HG02571 (cell line): Measurements from ENCODE around the gene UBAC1.
"Not testable (repeated sequence)": the region's sequence is repeated elsewhere in the genome, so short reads cannot be mapped to it uniquely, and the experiment has no call there.

Experiments
- ATAC-seq: cut with Tn5 transposase; IDR thresholded peaks from one replicate; pipeline ENCODE4 v1.9.1; 2021; ENCODE audit warnings: mild to moderate bottlenecking, moderate library complexity; ENCODE audit not compliant: unreplicated experiment

The UBAC1 gene

DNA sequence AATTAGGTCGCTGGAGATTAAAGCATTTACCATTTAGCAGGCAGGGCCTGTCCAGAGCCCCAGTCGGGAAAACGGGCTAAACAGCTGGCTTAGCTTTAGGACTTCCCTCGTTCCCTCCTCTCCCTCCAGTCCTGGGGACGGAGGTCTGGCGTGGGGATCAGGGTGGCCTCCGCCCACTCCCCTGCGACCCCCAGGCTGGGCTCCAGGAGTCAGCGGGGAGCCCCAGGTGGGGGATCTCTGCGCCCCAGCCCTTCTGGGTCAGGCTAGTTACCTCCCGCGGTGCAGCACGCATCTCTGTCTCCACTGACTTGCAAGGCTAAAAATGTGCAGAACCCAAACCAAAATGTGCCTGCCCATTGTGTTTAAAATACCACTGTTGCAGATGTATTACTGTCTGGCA lies 37.7 kb downstream of the UBAC1 start:
- ATAC-seq = no peak

DNA sequence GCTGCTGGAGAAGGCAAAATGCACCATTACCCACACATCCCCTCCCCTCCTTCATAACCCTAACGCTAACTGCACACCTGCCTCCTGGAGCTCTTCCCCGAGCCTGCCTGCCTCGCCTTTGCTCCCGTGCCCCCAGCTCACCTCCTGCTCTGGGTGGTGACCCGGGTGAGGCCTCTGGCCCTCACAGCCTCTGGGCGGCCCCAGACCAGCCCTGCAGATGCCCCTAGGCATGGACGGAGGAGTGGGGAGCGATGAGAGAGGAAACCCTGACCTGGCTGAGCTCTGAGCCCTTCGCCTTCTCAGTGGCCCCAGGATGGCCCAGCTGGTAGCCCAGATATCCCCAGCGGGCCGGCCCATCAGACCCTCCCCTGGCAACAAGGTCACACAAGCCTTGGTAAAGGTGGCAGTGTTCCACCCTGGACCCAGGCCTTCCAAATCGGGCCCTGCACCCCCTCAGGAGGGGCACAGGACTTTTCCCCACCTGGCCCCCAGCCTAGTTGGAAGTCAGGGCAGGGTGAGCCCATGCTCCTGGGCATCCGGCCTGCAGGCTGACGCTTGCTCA lies 39.3 kb downstream of the UBAC1 start:
- ATAC-seq = no peak

DNA sequence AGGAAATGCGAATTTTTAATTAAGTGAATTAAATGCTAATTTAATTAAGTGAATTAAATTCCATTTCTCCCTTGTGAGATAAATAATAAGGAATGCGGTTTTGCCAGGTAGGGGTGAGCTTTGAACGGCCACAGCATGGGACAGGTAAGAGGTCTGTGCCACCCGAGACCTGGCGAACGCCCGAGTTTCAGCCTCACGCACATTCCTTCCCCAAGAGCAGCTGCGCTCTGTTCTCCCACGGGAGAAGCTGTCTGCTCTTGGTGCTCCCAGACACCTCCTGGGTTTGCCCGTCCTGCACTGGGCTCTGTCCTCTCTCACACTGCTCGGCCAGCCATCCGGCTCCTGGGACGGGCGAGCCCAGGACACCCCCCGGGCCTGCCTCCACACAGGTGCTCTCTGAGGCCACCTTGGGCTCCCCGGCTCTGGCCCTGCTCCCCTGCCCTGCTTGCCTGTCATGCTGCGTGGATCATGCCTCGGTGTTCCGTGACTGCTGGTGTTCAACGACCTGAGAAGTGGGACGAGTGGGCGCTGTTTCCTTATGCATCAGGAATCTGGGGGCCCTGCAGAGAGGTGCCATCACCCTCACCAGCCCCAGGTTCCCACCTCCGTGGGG lies 40.1 kb downstream of the UBAC1 start:
- ATAC-seq = no peak

DNA sequence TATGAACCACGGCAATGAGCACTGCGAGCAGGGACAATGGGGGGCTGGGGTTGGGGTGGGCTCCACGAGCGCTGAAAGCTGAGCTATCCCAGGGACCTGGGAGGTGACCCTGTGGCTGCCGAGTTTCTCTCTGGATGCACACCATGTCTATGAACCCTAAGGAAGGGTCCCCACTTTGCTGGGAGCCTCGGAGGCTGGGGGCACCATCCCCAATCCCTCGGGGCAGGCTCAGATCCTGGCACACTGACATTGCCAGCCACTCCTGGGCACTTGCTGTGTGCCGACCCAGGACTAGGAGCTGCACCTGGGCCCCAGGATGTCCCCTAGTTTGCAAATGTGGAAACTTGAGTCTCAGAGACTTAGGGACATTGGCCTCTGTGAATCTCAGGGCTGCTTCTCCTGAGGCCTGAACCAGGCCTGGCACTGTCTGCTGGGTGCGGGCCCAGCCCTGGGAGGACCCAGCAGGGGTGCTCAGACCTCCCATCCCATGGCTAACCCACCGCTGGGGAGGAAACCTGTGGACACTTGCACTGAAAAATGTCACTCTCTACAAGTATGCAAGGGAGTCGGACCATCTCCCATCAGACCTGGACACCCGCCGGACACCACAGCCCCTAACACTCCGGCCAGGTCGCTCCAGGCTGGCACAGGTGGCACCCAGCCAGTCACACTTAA lies 40.8 kb downstream of the UBAC1 start:
- no peak for ATAC-seq

DNA sequence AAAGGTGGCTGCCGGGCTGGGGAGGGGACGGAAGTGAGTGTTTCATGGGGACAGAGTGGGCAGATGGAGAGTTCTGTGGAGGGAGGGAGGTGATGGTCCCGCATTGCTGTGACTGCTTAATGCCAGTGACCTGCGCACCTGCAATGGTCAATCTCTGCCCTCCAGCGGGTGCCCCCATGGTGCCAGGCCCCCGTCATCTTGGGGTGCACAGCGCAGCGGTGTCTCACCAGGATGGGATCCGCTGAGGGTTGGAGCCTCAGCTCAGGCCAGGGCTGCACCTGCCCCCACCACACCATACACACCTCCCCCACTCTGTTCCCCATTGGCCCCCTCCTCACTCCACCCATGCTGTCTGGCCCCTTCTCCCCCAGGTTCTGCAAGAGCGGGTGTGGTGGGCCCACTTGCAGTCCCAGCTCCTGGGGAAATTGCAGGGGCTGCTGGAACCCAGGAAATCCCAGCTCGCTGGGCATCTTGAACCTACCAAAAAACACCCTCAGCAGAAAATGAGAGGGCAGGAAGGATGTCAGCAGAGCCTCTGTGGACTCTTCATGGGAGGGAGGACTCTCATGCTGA lies 41.8 kb downstream of the UBAC1 start:
- no peak for ATAC-seq

DNA sequence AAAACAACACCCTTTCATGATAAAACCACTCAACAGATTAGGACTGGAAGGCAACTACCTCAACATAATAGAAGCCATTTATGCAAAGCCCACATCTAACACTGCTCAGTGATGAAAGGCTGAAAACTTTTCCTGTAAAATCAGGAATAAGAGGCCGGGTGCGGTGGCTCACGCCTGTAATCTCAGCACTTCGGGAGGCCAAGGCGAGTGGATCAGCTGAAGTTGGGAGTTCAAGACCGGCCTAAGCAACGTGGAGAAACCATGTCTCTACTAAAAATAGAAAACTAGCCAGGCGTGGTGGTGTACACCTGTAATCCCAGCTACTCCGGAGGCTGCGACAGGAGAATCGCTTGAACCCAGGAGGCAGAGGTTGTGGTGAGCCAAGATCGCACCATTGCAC lies 44.9 kb downstream of the UBAC1 start:
- ATAC-seq = not testable (repeated sequence)

DNA sequence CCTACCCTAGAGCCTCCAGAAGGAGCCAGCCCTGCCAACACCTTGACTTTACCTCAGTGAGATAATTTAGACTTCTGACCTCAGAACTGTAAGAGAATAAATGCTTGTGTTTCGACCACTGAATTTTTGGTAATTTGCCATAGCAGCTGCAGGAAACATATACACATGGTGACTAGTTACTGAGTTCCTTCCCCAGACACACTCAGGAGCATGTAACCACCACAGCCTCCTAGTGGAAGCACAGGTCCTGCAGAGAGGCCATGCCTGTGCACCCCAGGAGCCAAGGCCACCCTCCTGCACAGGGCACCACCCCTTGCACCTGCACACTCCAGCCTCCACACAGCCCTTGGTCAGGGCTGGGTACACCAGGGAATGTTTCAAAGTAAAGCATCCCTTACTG lies 46.3 kb downstream of the UBAC1 start:
- no peak for ATAC-seq

DNA sequence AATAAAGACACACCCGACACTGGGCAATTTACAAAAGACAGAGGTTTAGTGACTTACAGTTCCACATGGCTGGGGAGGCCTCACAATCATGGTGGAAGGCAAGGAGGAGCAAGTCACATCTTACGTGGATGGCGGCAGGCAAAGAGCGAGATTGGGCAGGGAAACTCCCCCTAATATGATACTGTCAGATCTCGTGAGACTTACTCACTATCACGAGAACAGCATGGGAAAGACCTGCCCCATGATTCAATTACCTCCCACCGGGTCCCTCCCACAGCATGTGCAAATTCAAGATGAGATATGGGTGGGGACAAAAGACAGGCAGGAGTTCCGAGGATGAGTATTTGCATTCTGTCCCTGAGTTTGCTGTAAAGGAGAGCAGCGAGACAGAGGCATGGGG lies 49.9 kb downstream of the UBAC1 start:
- not testable (repeated sequence) for ATAC-seq

DNA sequence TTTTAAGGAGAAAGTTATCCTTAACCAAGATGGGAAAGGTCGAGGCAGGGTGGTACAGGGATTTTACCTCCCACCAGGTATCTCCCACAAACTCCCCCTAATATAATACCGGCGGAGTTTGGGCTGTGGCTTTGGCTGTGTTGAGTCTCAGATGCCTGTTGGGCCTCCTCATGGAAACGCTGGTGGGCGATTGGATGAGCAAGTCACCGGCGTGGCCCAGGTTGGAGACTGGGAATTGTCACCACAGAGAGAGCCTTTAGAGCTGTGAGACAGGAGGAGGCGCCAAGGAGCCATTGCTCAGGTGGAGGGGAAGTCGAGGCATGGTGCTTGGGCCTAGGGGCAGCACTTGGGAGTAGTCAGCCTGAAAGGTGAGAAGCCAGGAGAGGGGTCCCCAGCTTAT lies 50.4 kb downstream of the UBAC1 start:
- ATAC-seq = no peak

DNA sequence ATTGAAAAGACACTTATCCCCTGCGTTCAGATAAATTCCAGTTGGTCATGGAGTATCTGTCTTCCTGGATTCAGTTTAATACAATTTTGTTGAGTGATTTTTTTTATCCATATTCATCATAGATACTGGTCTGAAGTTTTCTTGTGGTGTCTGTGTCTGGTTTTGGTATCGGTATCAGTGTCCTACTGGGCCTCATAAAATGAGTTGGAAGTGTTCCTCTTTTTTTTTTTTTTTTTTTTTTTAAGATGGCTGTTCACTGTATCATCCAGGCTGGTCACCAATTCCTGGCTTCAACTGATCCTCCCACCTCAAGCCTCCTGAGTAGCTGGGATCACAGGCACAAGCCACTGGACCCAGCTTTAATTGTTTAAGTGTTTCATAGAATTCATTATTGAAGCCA lies 51.0 kb downstream of the UBAC1 start:
- no peak for ATAC-seq

DNA sequence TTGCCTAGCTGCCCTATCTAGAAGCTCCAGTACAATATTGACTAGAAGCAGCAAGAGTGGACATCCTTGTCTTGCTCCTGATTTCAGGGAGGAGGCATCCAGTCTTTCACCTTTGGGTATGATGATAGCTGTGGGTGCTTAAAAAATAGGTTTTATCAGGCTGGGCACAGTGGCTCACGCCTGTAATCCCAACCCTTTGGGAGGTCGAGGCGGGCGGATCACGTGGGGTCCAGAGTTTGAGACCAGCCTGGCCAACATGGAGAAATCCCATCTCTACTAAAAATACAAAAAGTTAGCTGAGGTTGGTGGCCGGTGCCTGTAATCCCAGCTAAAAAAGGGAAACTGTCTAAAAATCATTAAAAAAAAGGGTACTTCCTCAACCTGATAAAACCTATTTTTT lies 51.8 kb downstream of the UBAC1 start:
- no peak for ATAC-seq

DNA sequence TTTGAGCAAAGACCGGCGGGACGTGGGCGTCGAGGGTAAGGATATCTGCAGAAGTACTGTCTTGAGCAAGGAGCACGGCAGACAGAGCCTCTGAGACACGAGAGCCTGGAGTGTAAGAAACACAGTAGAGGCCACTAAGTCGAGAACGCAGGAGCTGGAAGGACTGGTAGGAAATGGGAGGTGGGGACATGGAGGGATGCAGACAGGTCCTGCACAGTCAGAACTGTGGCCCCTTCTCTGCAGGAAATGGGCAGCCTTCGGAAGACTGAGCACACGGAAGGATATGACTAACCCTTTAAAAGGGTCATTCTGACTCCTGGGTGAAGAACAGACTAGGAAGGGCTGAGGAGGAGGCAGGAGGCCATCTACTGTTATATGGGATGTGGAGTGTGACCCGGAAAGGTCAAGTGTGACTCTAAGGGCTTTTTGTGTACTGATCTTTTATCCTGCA lies 52.4 kb downstream of the UBAC1 start:
- ATAC-seq = no peak

DNA sequence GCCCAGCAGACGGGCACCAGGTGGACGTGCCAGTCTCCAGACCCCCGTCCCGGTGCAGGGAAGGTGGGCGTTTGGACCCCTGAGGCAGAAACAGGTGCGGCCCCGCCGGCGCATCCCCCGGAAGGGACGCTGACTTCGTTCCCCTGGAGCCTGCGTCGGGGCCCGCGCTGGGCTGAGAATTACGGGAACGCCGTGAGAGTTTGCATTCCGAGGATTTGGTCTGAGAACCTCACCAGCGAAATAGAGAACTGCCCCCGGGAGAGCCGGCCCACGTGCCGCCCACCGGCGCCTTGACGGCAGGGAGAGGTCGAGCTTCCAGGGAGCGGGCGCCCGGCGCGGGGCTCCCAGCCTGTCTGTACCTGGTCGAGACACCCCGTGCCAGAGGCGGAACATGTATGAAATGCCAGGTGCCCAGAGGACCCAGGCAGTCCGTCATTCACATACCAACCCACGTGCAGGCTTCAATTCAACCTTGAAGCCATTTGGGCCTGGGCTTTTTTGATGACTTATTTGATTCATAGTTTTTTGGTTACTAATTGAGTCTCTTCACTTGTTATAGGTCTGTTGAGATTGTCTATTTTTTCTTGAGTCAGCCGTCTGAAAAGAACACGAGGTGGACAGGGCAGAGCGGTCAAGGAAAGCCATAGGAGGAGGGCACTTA lies 53.0 kb downstream of the UBAC1 start:
- no peak for ATAC-seq

DNA sequence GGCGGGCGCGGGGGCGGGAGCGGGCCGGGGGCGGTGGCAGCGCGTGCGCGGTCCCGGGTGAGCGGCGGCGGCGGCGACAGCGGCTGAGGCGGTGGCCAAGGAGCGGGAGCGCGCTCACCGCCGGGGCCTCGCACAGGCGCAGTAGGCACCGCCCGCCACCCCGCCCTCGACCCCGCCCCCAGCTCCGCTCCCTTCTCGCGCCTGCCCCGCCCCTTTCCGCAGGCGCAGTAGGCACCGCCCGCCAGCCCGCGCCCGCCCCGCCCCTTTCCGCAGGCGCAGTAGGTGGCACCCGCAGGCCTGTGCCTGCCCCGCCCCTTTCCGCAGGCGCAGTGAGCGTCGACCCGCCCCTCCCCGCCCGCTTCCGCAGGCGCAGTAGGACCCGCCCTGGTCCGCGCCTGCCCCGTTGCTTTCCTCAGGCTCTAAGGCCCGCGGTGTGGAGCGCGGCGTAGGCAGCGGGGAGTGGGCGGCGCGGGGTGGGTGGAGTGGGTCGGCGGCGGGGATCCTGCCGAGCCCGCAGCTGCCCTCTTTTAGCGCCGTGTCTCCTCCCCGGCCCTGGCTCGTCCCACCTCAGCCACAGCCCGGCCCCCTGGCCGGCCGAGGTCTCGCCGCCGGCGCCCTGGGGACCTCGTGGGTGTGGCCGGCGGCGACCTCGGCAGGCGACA lies 53.6 kb downstream of the UBAC1 start, which contains the start of gene CAMSAP1:
TSS of gene CAMSAP1 (minus strand) at position 116 of the 662 bp plus-strand sequence. CDS start 387 bp downstream, outside the sequence.
- peak; percentile 64 for ATAC-seq

DNA sequence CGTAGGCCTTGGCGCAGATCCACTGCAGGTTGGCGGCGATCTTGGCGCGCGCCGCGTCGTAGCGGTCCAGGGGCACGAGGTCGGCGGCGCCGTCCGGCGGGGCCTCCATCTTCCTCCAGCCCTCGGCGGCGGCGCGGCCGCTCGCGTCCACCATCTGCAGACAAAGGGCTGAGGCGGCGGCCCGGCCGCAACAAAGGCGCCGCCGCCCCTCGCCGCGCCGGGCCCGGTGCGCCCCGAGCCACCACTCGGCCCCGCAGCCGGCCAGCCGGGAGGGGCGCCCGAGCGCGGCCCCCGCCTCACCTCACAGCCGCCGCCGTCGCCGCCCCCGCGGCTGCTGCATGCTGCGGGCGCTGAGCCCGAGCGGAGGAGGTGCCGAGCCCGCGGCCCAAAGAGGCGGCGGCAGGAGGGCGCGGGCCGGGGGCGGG lies 54.2 kb downstream of the UBAC1 start:
- peak; percentile 33 for ATAC-seq

DNA sequence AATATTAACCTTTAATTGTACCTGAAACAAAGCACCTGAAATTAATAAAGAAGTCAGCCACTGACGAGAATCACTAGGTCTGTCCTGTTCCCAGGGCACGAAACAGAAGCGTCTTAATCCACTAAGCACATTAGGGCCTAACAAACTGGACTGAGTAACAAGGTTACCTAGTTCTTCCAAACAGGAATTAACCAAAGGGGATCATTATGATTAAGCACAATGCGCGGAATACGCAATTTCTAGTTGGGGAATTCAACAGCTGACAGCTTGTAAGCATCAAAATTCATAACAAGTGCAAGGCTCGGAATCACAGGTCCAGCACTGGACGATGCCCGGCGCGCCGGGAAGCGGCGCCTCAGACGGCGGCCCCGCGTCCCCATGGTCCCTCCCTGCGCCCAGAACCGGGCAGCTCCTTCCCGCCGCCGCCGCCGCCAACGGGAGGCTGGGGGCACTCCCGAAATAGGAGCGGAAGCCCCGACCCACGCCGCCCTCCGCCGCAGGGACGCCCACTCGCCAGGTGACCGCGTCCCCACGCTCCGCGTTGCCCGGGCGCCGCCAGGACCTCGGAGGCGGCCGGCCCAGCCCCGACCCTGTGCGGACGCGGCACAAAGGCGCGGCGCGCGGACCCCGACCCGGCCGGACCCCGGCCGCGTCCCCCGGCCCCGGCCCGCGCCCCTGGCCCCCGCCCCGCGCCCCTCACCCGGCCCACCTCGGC lies 54.7 kb downstream of the UBAC1 start:
- ATAC-seq = no peak

DNA sequence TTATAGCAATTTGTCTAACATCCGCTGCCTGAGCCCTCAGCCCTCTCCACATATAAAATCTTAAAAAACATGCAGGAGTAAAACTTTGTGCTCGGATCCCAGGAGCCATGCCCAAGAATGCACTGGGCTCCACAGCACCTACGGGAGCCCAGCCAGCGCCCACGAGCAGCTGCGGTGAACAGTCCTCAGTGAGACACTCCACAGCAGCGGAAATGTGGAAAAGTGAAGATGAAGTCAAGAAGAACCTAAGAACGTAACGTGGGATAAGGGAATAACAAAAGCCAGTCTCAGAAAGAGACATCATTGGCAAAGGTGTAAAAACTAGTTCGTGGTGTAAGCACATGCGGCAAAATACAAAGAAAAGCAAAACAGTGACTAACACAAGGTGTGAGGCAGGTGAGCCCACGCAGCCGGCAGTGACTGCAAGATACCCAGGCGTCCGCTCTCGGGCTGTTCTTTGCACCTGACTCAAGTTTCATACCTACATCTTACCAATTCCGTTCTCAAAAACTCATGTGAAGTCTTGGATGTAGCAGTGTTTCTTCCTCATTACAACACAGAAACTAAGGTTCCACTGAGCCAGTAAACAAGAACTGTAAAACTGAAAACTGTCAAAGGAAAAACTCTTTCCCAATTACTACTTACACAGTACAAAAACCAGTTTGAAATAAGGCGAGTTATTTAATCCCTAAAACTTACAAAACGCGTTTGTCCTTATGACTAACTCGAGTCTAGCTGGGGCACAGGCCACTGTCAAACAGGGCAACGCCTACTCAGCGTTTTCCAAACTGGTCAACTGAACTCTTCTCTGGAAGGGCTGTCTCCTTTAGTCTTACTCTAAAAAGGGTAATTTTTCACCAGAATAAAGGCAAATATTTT lies 55.6 kb downstream of the UBAC1 start:
- ATAC-seq = no peak

DNA sequence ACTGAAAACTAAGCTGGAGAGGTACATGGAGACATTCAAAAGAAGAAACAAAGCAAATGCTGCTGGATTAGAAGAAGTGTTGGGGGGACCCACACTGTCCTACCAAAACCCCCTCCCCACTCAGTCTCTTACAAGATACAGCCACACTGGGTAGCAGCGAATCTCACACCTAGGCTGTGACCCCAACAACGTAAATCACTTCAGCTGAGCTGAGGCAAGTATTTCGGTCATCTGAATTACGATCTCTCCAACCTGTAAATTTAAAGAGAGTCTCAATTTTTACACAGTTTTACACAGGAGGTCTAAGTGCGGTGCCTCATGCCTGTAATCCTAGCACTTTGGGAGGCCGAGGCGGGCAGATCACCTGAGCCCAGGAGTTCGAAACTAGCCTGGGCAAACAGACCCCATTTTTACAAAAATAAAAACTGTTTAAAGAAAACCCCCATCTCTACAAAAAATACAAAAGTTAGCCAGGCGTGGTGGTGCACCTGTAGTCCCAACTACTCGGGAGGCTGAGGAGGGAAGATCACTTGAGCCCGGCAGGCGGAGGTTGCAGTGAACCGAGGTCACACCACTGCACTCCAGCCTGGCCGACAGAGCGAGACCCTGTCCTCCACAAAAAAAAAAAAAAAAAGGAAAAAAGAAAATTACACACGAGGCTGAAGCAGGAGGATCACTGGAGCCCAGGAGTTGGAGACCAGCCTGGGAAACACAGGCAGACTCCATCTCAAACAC lies 57.2 kb downstream of the UBAC1 start:
- no peak for ATAC-seq

DNA sequence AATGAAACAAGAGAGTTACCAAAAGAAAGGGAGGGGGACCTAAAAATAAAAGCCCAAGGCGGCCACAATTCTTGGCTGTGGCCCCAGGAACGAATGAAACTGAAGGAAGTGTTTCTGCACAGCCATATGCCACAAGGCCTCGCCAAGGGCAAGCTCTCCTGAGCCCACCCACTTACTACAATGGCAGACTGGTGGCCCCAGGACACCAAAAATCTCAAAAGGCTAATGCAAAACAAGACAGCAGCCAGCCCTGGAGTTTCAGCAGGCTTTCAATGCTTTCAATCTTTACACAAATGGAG lies 57.9 kb downstream of the UBAC1 start:
- ATAC-seq = no peak
